ENCODE measurements around the gene SLC25A12.
A peak's percentile ranks its signal among the peaks of the same experiment; 100 is the strongest.
"Not testable (repeated sequence)": the region's sequence is repeated elsewhere in the genome, so short reads cannot be mapped to it uniquely, and the experiment has no call there.

The SLC25A12 gene

GRCh38 chr2:171803757-171804156 lies 90.3 kb downstream of the SLC25A12 start:
- no peak for DNase-seq
- TF ChIP-seq GATA1 (IDR thresholded peaks at IDR 0.05; ENCODE audit: low read depth, low read length) (no peak), POLR2A (IDR thresholded peaks at IDR 0.05; ENCODE audit: low read length) (no peak)

GRCh38 chr2:171800639-171801038 lies 93.4 kb downstream of the SLC25A12 start:
- DNase-seq, result no peak
- no peak for TF ChIP-seq POLR2A (IDR thresholded peaks at IDR 0.05; ENCODE audit: low read length)
- no peak for TF ChIP-seq GATA1 (IDR thresholded peaks at IDR 0.05; ENCODE audit: low read depth, low read length)

GRCh38 chr2:171798156-171798820 lies 95.8 kb downstream of the SLC25A12 start:
- no peak for TF ChIP-seq POLR2A (IDR thresholded peaks at IDR 0.05; ENCODE audit: low read length)
- no peak for TF ChIP-seq GATA1 (IDR thresholded peaks at IDR 0.05; ENCODE audit: low read depth, low read length)
- no peak for DNase-seq

GRCh38 chr2:171794918-171795317 lies 99.1 kb downstream of the SLC25A12 start:
- TF ChIP-seq GATA1 (IDR thresholded peaks at IDR 0.05; ENCODE audit: low read depth, low read length) (no peak), POLR2A (IDR thresholded peaks at IDR 0.05; ENCODE audit: low read length) (no peak)
- no peak for DNase-seq

- TF ChIP-seq GATA1 (IDR thresholded peaks at IDR 0.05; ENCODE audit: low read depth, low read length) (no peak), POLR2A (IDR thresholded peaks at IDR 0.05; ENCODE audit: low read length) (no peak)
- DNase-seq, result no peak
These were observed 100.1 kb downstream of the SLC25A12 start for GRCh38 chr2:171793691-171794678.

- TF ChIP-seq POLR2A (IDR thresholded peaks at IDR 0.05; ENCODE audit: low read length), result no peak
- no peak for TF ChIP-seq GATA1 (IDR thresholded peaks at IDR 0.05; ENCODE audit: low read depth, low read length)
- no peak for DNase-seq
These were observed 101.0 kb downstream of the SLC25A12 start for GRCh38 chr2:171792886-171793580.

- DNase-seq, result no peak
- no peak for TF ChIP-seq POLR2A (IDR thresholded peaks at IDR 0.05; ENCODE audit: low read length)
- no peak for TF ChIP-seq GATA1 (IDR thresholded peaks at IDR 0.05; ENCODE audit: low read depth, low read length)
These were observed 101.9 kb downstream of the SLC25A12 start for GRCh38 chr2:171792157-171792556.

- no peak for DNase-seq
- TF ChIP-seq POLR2A (IDR thresholded peaks at IDR 0.05; ENCODE audit: low read length) (no peak), GATA1 (IDR thresholded peaks at IDR 0.05; ENCODE audit: low read depth, low read length) (no peak)
These were observed 102.7 kb downstream of the SLC25A12 start for GRCh38 chr2:171791361-171791760.

- no peak for TF ChIP-seq GATA1 (IDR thresholded peaks at IDR 0.05; ENCODE audit: low read depth, low read length)
- TF ChIP-seq POLR2A (IDR thresholded peaks at IDR 0.05; ENCODE audit: low read length), result no peak
- DNase-seq, result no peak
These were observed 104.1 kb downstream of the SLC25A12 start for GRCh38 chr2:171789956-171790355.

- TF ChIP-seq POLR2A (IDR thresholded peaks at IDR 0.05; ENCODE audit: low read length), result no peak
- TF ChIP-seq GATA1 (IDR thresholded peaks at IDR 0.05; ENCODE audit: low read depth, low read length), result no peak
- no peak for DNase-seq
These were observed 105.6 kb downstream of the SLC25A12 start for GRCh38 chr2:171788316-171788993.

- TF ChIP-seq GATA1 (IDR thresholded peaks at IDR 0.05; ENCODE audit: low read depth, low read length) (no peak), POLR2A (IDR thresholded peaks at IDR 0.05; ENCODE audit: low read length) (no peak)
- DNase-seq, result peak in 1 of 2 experiments; percentile 10
These were observed 106.5 kb downstream of the SLC25A12 start for GRCh38 chr2:171787333-171788072.

- TF ChIP-seq POLR2A (IDR thresholded peaks at IDR 0.05; ENCODE audit: low read length) (no peak), GATA1 (IDR thresholded peaks at IDR 0.05; ENCODE audit: low read depth, low read length) (no peak)
- DNase-seq, result no peak
These were observed 108.6 kb downstream of the SLC25A12 start for GRCh38 chr2:171785450-171785849.

GRCh38 chr2:171778515-171778914 lies 115.5 kb downstream of the SLC25A12 start:
- TF ChIP-seq GATA1 (IDR thresholded peaks at IDR 0.05; ENCODE audit: low read depth, low read length), result no peak
- TF ChIP-seq POLR2A (IDR thresholded peaks at IDR 0.05; ENCODE audit: low read length), result no peak
- no peak for DNase-seq

- DNase-seq, result not testable (repeated sequence)
These were observed 119.5 kb downstream of the SLC25A12 start for GRCh38 chr2:171774581-171774980.

Data from erythroblast (primary cell).